OCI-LY7 (cell line): ENCODE results near the gene HNRNPL.

Experiments
- CTCF ChIP-seq: fragments of 200-600 bp; sonication (generic); conservative IDR thresholded peaks from 2 replicates; pipeline ENCODE4 v1.5.1; 2014; ENCODE audit warnings: mild to moderate bottlenecking, antibody characterized with exemption, low read length, moderate library complexity, mixed read lengths
- EZH2phosphoT487 ChIP-seq: fragments of 200-600 bp; sonication (generic); IDR thresholded peaks from 2 replicates; pipeline ENCODE4 v1.6.1; 2018; ENCODE audit warnings: low read depth, borderline replicate concordance, mild to moderate bottlenecking, mixed run types, antibody characterized with exemption, low read length, moderate library complexity, mixed read lengths

GRCh38 chr19:38850976-38851621 lies 1.3 kb upstream of the HNRNPL start:
- no peak for TF ChIP-seq CTCF
- no peak for TF ChIP-seq EZH2phosphoT487
